ENCODE measurements around the gene GTF3C6.

Gene GTF3C6

GRCh38 chr6:110935171-110935570 is 23.3 kb upstream of the GTF3C6 start:
- Histone ChIP-seq H3K4me3 (ENCODE audit: insufficient read depth in 1 of 2, low read depth in 1 of 2, low read length in 2 of 2) (no peak overlapping the region), H2BK15ac (ENCODE audit: low read depth, poor library complexity, severe bottlenecking) (no peak overlapping the region), H3K36me3 (ENCODE audit: control insufficient read depth in 1 of 2, insufficient read depth in 2 of 2, low read depth in 1 of 2, low read length in 2 of 2) (no peaks in the 10 kb centered on the region), H3K27me3 (ENCODE audit: control insufficient read depth in 1 of 2, insufficient read depth in 1 of 2, low read length in 2 of 2) (no peaks in the 10 kb centered on the region), H4K91ac (ENCODE audit: low read length) (no peak overlapping the region), H3K23ac (ENCODE audit: low read length in 2 of 2) (no peak overlapping the region), H3K14ac (ENCODE audit: low read length in 2 of 2) (no peak overlapping the region), H2BK5ac (ENCODE audit: low read depth, low read length, poor library complexity, severe bottlenecking) (no peak overlapping the region), H3K9ac (ENCODE audit: low read length) (no peak overlapping the region), H3K4ac (ENCODE audit: low read depth in 1 of 2, low read length in 2 of 2) (no peak overlapping the region), H3K27ac (ENCODE audit: low read length, poor library complexity, severe bottlenecking) (no peak overlapping the region), H2BK120ac (ENCODE audit: low read depth, low read length) (no peak overlapping the region), H3K4me1 (ENCODE audit: control insufficient read depth, insufficient read depth, low read depth, low read length) (no peaks in the 10 kb centered on the region), H2BK12ac (ENCODE audit: low read length in 2 of 2) (no peak overlapping the region), H3K9me3 (ENCODE audit: control insufficient read depth, low read length) (no peaks in the 10 kb centered on the region), H3K4me2 (ENCODE audit: low read length, poor library complexity, severe bottlenecking) (no peak overlapping the region), H3K79me1 (replicated peaks; ENCODE audit: low read length, poor library complexity, severe bottlenecking) (no peaks in the 10 kb centered on the region), H3K18ac (ENCODE audit: low read depth in 1 of 2, low read length in 2 of 2) (no peak overlapping the region), H4K8ac (ENCODE audit: low read length) (no peak overlapping the region), H2AFZ (ENCODE audit: low read depth, low read length) (no peak overlapping the region), H2AK5ac (ENCODE audit: low read length, severe bottlenecking) (no peak overlapping the region)
- no peak for DNase-seq
- WGBS: 93% methylated on average over 6 of the region's 6 CpGs

GRCh38 chr6:110938171-110938570 is 20.3 kb upstream of the GTF3C6 start:
- H2BK12ac ChIP-seq (ENCODE audit: low read length in 2 of 2): no peak overlapping the region
- H3K18ac ChIP-seq (ENCODE audit: low read depth in 1 of 2, low read length in 2 of 2): no peak overlapping the region
- H2BK120ac ChIP-seq (ENCODE audit: low read depth, low read length): no peak overlapping the region
- no peak overlapping the region for H3K4ac ChIP-seq (ENCODE audit: low read depth in 1 of 2, low read length in 2 of 2)
- no peak overlapping the region for H3K27ac ChIP-seq (ENCODE audit: low read length, poor library complexity, severe bottlenecking)
- H3K9ac ChIP-seq (ENCODE audit: low read length): no peak overlapping the region
- no peaks in the 10 kb centered on the region for H3K4me1 ChIP-seq (ENCODE audit: control insufficient read depth, insufficient read depth, low read depth, low read length)
- no peak overlapping the region for H3K4me2 ChIP-seq (ENCODE audit: low read length, poor library complexity, severe bottlenecking)
- H4K91ac ChIP-seq (ENCODE audit: low read length): no peak overlapping the region
- H3K4me3 ChIP-seq (ENCODE audit: insufficient read depth in 1 of 2, low read depth in 1 of 2, low read length in 2 of 2): no peak overlapping the region
- H3K36me3 ChIP-seq (ENCODE audit: control insufficient read depth in 1 of 2, insufficient read depth in 2 of 2, low read depth in 1 of 2, low read length in 2 of 2): no peaks in the 10 kb centered on the region
- no peak overlapping the region for H3K14ac ChIP-seq (ENCODE audit: low read length in 2 of 2)
- no peaks in the 10 kb centered on the region for H3K79me1 ChIP-seq (replicated peaks; ENCODE audit: low read length, poor library complexity, severe bottlenecking)
- H3K23ac ChIP-seq (ENCODE audit: low read length in 2 of 2): no peak overlapping the region
- H2BK15ac ChIP-seq (ENCODE audit: low read depth, poor library complexity, severe bottlenecking): no peak overlapping the region
- no peak overlapping the region for H4K8ac ChIP-seq (ENCODE audit: low read length)
- no peak overlapping the region for H2AFZ ChIP-seq (ENCODE audit: low read depth, low read length)
- no peaks in the 10 kb centered on the region for H3K9me3 ChIP-seq (ENCODE audit: control insufficient read depth, low read length)
- H2AK5ac ChIP-seq (ENCODE audit: low read length, severe bottlenecking): no peak overlapping the region
- no peaks in the 10 kb centered on the region for H3K27me3 ChIP-seq (ENCODE audit: control insufficient read depth in 1 of 2, insufficient read depth in 1 of 2, low read length in 2 of 2)
- WGBS: 93% methylated on average over 4 of the region's 6 CpGs
- H2BK5ac ChIP-seq (ENCODE audit: low read depth, low read length, poor library complexity, severe bottlenecking): no peak overlapping the region
- peak; percentile 21 for DNase-seq

- H2BK12ac ChIP-seq (ENCODE audit: low read length in 2 of 2): no peak overlapping the region
- no peak overlapping the region for H3K9ac ChIP-seq (ENCODE audit: low read length)
- no peak overlapping the region for H3K4me2 ChIP-seq (ENCODE audit: low read length, poor library complexity, severe bottlenecking)
- no peak overlapping the region for H3K4me3 ChIP-seq (ENCODE audit: insufficient read depth in 1 of 2, low read depth in 1 of 2, low read length in 2 of 2)
- no peak overlapping the region for H3K27ac ChIP-seq (ENCODE audit: low read length, poor library complexity, severe bottlenecking)
- H3K36me3 ChIP-seq (ENCODE audit: control insufficient read depth in 1 of 2, insufficient read depth in 2 of 2, low read depth in 1 of 2, low read length in 2 of 2): no peaks in the 10 kb centered on the region
- H3K18ac ChIP-seq (ENCODE audit: low read depth in 1 of 2, low read length in 2 of 2): no peak overlapping the region
- no peaks in the 10 kb centered on the region for H3K79me1 ChIP-seq (replicated peaks; ENCODE audit: low read length, poor library complexity, severe bottlenecking)
- H4K91ac ChIP-seq (ENCODE audit: low read length): no peak overlapping the region
- no peaks in the 10 kb centered on the region for H3K27me3 ChIP-seq (ENCODE audit: control insufficient read depth in 1 of 2, insufficient read depth in 1 of 2, low read length in 2 of 2)
- H2BK15ac ChIP-seq (ENCODE audit: low read depth, poor library complexity, severe bottlenecking): no peak overlapping the region
- WGBS: 93% methylated on average over 6 of the region's 8 CpGs
- no peak overlapping the region for H2BK5ac ChIP-seq (ENCODE audit: low read depth, low read length, poor library complexity, severe bottlenecking)
- no peaks in the 10 kb centered on the region for H3K9me3 ChIP-seq (ENCODE audit: control insufficient read depth, low read length)
- no peak overlapping the region for H2AFZ ChIP-seq (ENCODE audit: low read depth, low read length)
- H3K4ac ChIP-seq (ENCODE audit: low read depth in 1 of 2, low read length in 2 of 2): no peak overlapping the region
- DNase-seq: no peak
- no peak overlapping the region for H3K23ac ChIP-seq (ENCODE audit: low read length in 2 of 2)
- H3K14ac ChIP-seq (ENCODE audit: low read length in 2 of 2): no peak overlapping the region
- no peak overlapping the region for H2AK5ac ChIP-seq (ENCODE audit: low read length, severe bottlenecking)
- no peak overlapping the region for H2BK120ac ChIP-seq (ENCODE audit: low read depth, low read length)
- no peak overlapping the region for H4K8ac ChIP-seq (ENCODE audit: low read length)
- H3K4me1 ChIP-seq (ENCODE audit: control insufficient read depth, insufficient read depth, low read depth, low read length): no peaks in the 10 kb centered on the region
These were observed 18.9 kb upstream of the GTF3C6 start for GRCh38 chr6:110939429-110940200.

GRCh38 chr6:110944681-110945151 is 13.8 kb upstream of the GTF3C6 start:
- Histone ChIP-seq H3K79me1 (replicated peaks; ENCODE audit: low read length, poor library complexity, severe bottlenecking) (no peaks in the 10 kb centered on the region), H3K18ac (ENCODE audit: low read depth in 1 of 2, low read length in 2 of 2) (no peak overlapping the region), H2BK15ac (ENCODE audit: low read depth, poor library complexity, severe bottlenecking) (no peak overlapping the region), H3K9me3 (ENCODE audit: control insufficient read depth, low read length) (no peaks in the 10 kb centered on the region), H3K23ac (ENCODE audit: low read length in 2 of 2) (no peak overlapping the region), H2AK5ac (ENCODE audit: low read length, severe bottlenecking) (no peak overlapping the region), H4K91ac (ENCODE audit: low read length) (no peak overlapping the region), H3K27ac (ENCODE audit: low read length, poor library complexity, severe bottlenecking) (no peak overlapping the region), H3K14ac (ENCODE audit: low read length in 2 of 2) (no peak overlapping the region), H2AFZ (ENCODE audit: low read depth, low read length) (no peak overlapping the region), H2BK5ac (ENCODE audit: low read depth, low read length, poor library complexity, severe bottlenecking) (no peak overlapping the region), H4K8ac (ENCODE audit: low read length) (no peak overlapping the region), H2BK12ac (ENCODE audit: low read length in 2 of 2) (no peak overlapping the region), H3K4ac (ENCODE audit: low read depth in 1 of 2, low read length in 2 of 2) (no peak overlapping the region), H3K27me3 (ENCODE audit: control insufficient read depth in 1 of 2, insufficient read depth in 1 of 2, low read length in 2 of 2) (no peaks in the 10 kb centered on the region), H3K4me2 (ENCODE audit: low read length, poor library complexity, severe bottlenecking) (no peak overlapping the region), H3K36me3 (ENCODE audit: control insufficient read depth in 1 of 2, insufficient read depth in 2 of 2, low read depth in 1 of 2, low read length in 2 of 2) (no peaks in the 10 kb centered on the region), H2BK120ac (ENCODE audit: low read depth, low read length) (no peak overlapping the region), H3K4me3 (ENCODE audit: insufficient read depth in 1 of 2, low read depth in 1 of 2, low read length in 2 of 2) (no peak overlapping the region), H3K9ac (ENCODE audit: low read length) (peak overlapping the region; percentile 85), H3K4me1 (ENCODE audit: control insufficient read depth, insufficient read depth, low read depth, low read length) (peaks cover 2% of the 10 kb centered on the region)
- 82% methylated on average over 1 of the region's 1 CpG for WGBS
- DNase-seq: peak; percentile 86

Measured in mesenchymal stem cell (in vitro differentiated cells and primary cell).